SH-SY5Y (cell line): ENCODE data around the gene NFATC2.

Experiments used
- GATA2 ChIP-seq: IDR thresholded peaks from 2 replicates; pipeline ENCODE4 v1.6.1; 2011; ENCODE audit warnings: mild to moderate bottlenecking, low read depth, low read length
- GATA3 ChIP-seq: IDR thresholded peaks from 2 replicates; pipeline ENCODE4 v1.6.1; 2011; ENCODE audit warnings: low read depth, mild to moderate bottlenecking, low read length, moderate library complexity

DNA sequence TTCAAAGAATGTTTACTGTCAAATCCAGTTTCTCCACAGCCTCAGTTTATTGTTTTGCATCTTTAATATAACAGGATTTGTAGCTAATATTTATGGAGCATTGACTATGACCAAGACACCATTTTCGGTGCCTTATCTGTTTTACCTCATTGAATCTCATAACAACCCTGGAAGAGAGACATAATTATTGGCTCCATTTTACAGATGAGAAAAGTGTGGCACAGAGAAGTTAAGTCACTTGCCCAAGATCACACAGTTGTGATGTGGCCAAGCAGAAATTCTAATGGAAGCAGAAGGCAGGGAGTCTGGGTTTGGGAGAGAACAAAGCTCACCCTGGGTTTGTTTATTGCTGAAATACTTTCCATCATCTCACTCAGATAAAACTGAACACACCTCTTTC is 17.5 kb upstream of the NFATC2 start:
- TF ChIP-seq GATA2 = no peak
- no peak for TF ChIP-seq GATA3
